OCI-LY7 (cell line): ENCODE measurements around the gene SPATA12. TPM values are rescaled to one million over a fixed set of nuclear protein-coding genes. Genes with fewer than 3 reads are reported as not detected.

ENCODE experiments used
- BruUV-seq: library from RNA; stranded (reverse); fragments of 400-500 nt; replicated peaks from 2 replicates; lab custom pipeline; 2021; lab: Mats Ljungman, UMichigan
- CTCF ChIA-PET: fragments of 300-600 bp; sonication (Branson Sonifier 250); formaldehyde crosslinking; loops from one replicate; lab custom pipeline; 2022; ENCODE audit warnings: antibody characterized with exemption; ENCODE audit not compliant: unreplicated experiment; lab: Charles Lee
- POLR2A ChIA-PET: fragments of 300-600 bp; sonication (Branson Sonifier 250); formaldehyde crosslinking; loops from one replicate; lab custom pipeline; 2022; ENCODE audit warnings: antibody characterized with exemption; lab: Charles Lee
- DNase-seq: peaks from one replicate; pipeline ENCODE4 v3.0.0-alpha.2; 2015; ENCODE audit warnings: low spot score
- H2AFZ ChIP-seq: fragments of 200-600 bp; sonication (generic), shearing (Covaris generic); 2 replicates; pipeline ENCODE4 v1.6.1; 2014; ENCODE audit warnings: mild to moderate bottlenecking, antibody characterized with exemption, low read length, moderate library complexity
- H3K27ac ChIP-seq: fragments of 200-600 bp; sonication (generic); 2 replicates; pipeline ENCODE4 v1.5.1; 2014; ENCODE audit warnings: mixed run types, low read depth, mild to moderate bottlenecking, moderate library complexity, low read length, inconsistent platforms; ENCODE audit not compliant: poor library complexity, severe bottlenecking
- H3K36me3 ChIP-seq: fragments of 200-600 bp; sonication (generic); 2 replicates; pipeline ENCODE4 v1.6.1; 2014; ENCODE audit warnings: mild to moderate bottlenecking, antibody characterized with exemption, low read length, moderate library complexity, mixed read lengths; ENCODE audit not compliant: insufficient read depth
- H3K4me1 ChIP-seq: fragments of 200-600 bp; sonication (generic); 2 replicates; pipeline ENCODE4 v1.5.1; 2014; ENCODE audit warnings: mild to moderate bottlenecking, low read length; ENCODE audit not compliant: insufficient read depth, poor library complexity, severe bottlenecking
- H3K4me2 ChIP-seq: fragments of 200-600 bp; sonication (generic); 2 replicates; pipeline ENCODE4 v1.6.1; 2014; ENCODE audit warnings: mild to moderate bottlenecking, low read length
- H3K4me3 ChIP-seq: fragments of 200-600 bp; sonication (generic); 2 replicates; pipeline ENCODE4 v1.5.1; 2014; ENCODE audit warnings: mild to moderate bottlenecking, low read depth, low read length; ENCODE audit not compliant: poor library complexity, severe bottlenecking
- H3K79me2 ChIP-seq: fragments of 200-600 bp; sonication (generic); 2 replicates; pipeline ENCODE4 v1.6.1; 2016; ENCODE audit warnings: low read depth, mild to moderate bottlenecking, low read length, moderate library complexity, mixed read lengths; ENCODE audit not compliant: insufficient read depth
- H3K9me2 ChIP-seq: fragments of 200-600 bp; sonication (generic); 2 replicates; pipeline ENCODE4 v1.6.1; 2016; ENCODE audit warnings: mild to moderate bottlenecking, low read length, mixed read lengths; ENCODE audit not compliant: insufficient read depth
- H3K9me3 ChIP-seq: fragments of 200-600 bp; sonication (generic); 2 replicates; pipeline ENCODE4 v1.6.1; 2014; ENCODE audit warnings: mild to moderate bottlenecking, mixed run types, low read length, mixed read lengths
- H4K20me1 ChIP-seq: fragments of 200-600 bp; sonication (generic); 2 replicates; pipeline ENCODE4 v1.6.1; 2014; ENCODE audit warnings: mild to moderate bottlenecking, antibody characterized with exemption, low read length, moderate library complexity, mixed read lengths; ENCODE audit not compliant: insufficient read depth
- CTCF ChIP-seq: fragments of 200-600 bp; sonication (generic); conservative IDR thresholded peaks from 2 replicates; pipeline ENCODE4 v1.5.1; 2014; ENCODE audit warnings: mild to moderate bottlenecking, antibody characterized with exemption, low read length, moderate library complexity, mixed read lengths
- EZH2phosphoT487 ChIP-seq: fragments of 200-600 bp; sonication (generic); IDR thresholded peaks from 2 replicates; pipeline ENCODE4 v1.6.1; 2018; ENCODE audit warnings: low read depth, borderline replicate concordance, mild to moderate bottlenecking, mixed run types, antibody characterized with exemption, low read length, moderate library complexity, mixed read lengths
- intact Hi-C: fragments of 100-400 bp; cut with micrococcal nuclease; formaldehyde crosslinking; loops from one replicate; pipeline ENCODE4 v1.10.0; 2022; ENCODE audit not compliant: unreplicated experiment
- total RNA-seq, 2 experiments: library from RNA; depleted of rRNA in 1 of 2; stranded (reverse); fragments of >200 nt in 1 of 2; shearing (Covaris generic) in 1 of 2; gene quantifications; 2 replicates each; pipeline ENCODE4 v1.2.3, GENCODE V29; 2014 to 2022

Gene SPATA12
- total RNA-seq, 2 experiments from 2014 or later, result 0.13 TPM; not detected in 1

DNA sequence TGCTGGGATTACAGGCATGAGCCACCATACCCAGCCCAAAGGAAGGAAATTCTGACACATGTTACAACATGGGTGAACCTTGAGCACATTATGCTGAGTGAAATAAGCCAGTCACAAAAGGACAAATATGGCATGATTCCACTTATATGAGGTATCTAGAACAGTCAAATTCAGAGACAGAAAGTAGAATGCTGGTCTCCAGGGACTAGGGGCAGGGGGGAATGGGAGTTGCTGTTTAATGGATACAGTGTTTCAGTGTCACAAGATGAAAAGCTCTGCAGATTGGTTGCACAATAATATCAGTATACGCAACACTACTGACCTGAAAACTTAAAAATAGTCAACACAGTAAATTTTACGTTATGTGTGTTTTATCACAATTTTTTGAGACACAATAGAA, 4.1 kb downstream of the SPATA12 start:
- POLR2A ChIA-PET, result interaction anchor here (0.6 to 0.8 kb wide), 2 partner anchors 56 to 58 kb away, joined by 3 to 4 read pairs; no protein-coding TSS in a partner anchor
- Histone ChIP-seq H3K36me3 (0 out of 2 replicates have a peak, but pooled peaks cover 3% of the 10 kb centered on the region), H3K4me1 (peaks cover 93% of the 10 kb centered on the region), H3K9me2 (no peaks in the 10 kb centered on the region), H3K27ac (peak overlapping the region; percentile 49), H3K79me2 (peaks cover 68% of the 10 kb centered on the region), H3K4me2 (peak overlapping the region; percentile 58), H3K4me3 (peak overlapping the region; percentile 24), H4K20me1 (no peaks in the 10 kb centered on the region), H3K9me3 (no peaks in the 10 kb centered on the region), H2AFZ (no peak overlapping the region)
- DNase-seq, result no peak
- CTCF ChIA-PET, result no interaction called here
- intact Hi-C loops, result no loop called here
- no TSS peak for BruUV-seq
- TF ChIP-seq CTCF (no peak), EZH2phosphoT487 (no peak)

- DNase-seq, result peak; percentile 56
- Histone ChIP-seq H3K27ac (peak overlapping the region; percentile 49), H3K9me2 (no peaks in the 10 kb centered on the region), H3K79me2 (peaks cover 73% of the 10 kb centered on the region), H3K4me1 (peaks cover 96% of the 10 kb centered on the region), H3K36me3 (0 out of 2 replicates have a peak, but pooled peaks cover 3% of the 10 kb centered on the region), H3K4me3 (no peak overlapping the region), H4K20me1 (no peaks in the 10 kb centered on the region), H3K9me3 (no peaks in the 10 kb centered on the region), H3K4me2 (peak overlapping the region; percentile 58), H2AFZ (peak overlapping the region; percentile 1; the same call in 1 of the 2 replicates)
- ChIA-PET CTCF (no interaction called here), POLR2A (interaction anchor here (0.6 to 1.0 kb wide), 5 partner anchors 17 to 490 kb away, joined by 3 to 4 read pairs (median 3); partner anchors contain the start of gene PDE12)
- intact Hi-C loops, result no loop called here
- BruUV-seq, result no TSS peak
- TF ChIP-seq EZH2phosphoT487, result no peak
- TF ChIP-seq CTCF, result peak; percentile 44; the same call in 1 of the 2 replicates
Measured at GRCh38 chr3:57065588-57065987, 5.1 kb downstream of the SPATA12 start.

- TF ChIP-seq EZH2phosphoT487, result no peak
- TF ChIP-seq CTCF, result no peak
- intact Hi-C loops, result no loop called here
- Histone ChIP-seq H4K20me1 (no peaks in the 10 kb centered on the region), H3K9me3 (no peaks in the 10 kb centered on the region; the same call in 1 of the 2 replicates), H3K79me2 (peaks cover 80% of the 10 kb centered on the region), H2AFZ (no peak overlapping the region), H3K36me3 (peaks cover 3% of the 10 kb centered on the region; the same call in 1 of the 2 replicates), H3K4me2 (no peak overlapping the region), H3K9me2 (no peaks in the 10 kb centered on the region), H3K27ac (no peak overlapping the region), H3K4me1 (peaks cover 96% of the 10 kb centered on the region), H3K4me3 (no peak overlapping the region)
- ChIA-PET CTCF (interaction anchor here (0.6 kb wide), 1 partner anchor 143 kb away, joined by 3 read pairs; no protein-coding TSS in a partner anchor), POLR2A (interaction anchor here (1.5 kb wide), 1 partner anchor 12 kb away, joined by 3 read pairs; no protein-coding TSS in a partner anchor)
- DNase-seq, result no peak
- BruUV-seq, result no TSS peak
Measured at GRCh38 chr3:57066471-57066870, 6.0 kb downstream of the SPATA12 start.
